H4 (cell line): ENCODE measurements around the gene CD9. TPM values are rescaled to one million over a fixed set of nuclear protein-coding genes. Genes with fewer than 3 reads are reported as not detected.
A peak's percentile ranks its signal among the peaks of the same experiment; 100 is the strongest.
"Not testable (repeated sequence)": the region's sequence is repeated elsewhere in the genome, so short reads cannot be mapped to it uniquely, and the experiment has no call there.

ENCODE experiments used
- DNase-seq: peaks from one replicate; pipeline ENCODE4 v3.0.0-alpha.2; 2015; ENCODE audit warnings: low spot score
- total RNA-seq: library from RNA; depleted of rRNA; stranded (reverse); fragments of >200 nt; shearing (Covaris generic); gene quantifications from 2 replicates; pipeline ENCODE4 v1.2.3, GENCODE V29; 2014; rRNA removed

Gene CD9
- 86.6 and 133 TPM in 2 replicates for total RNA-seq

- DNase-seq = peak; percentile 62
Observed at GRCh38 chr12:6200256-6201212, at the start of gene CD9. TSS of gene CD9 (plus strand) at chr12:6200400. CDS start at chr12:6200500, 100 bp downstream.

GRCh38 chr12:6154730-6155459 lies 45.3 kb upstream of the CD9 start:
- DNase-seq = no peak

- DNase-seq = no peak
Observed at GRCh38 chr12:6157482-6157881, 42.7 kb upstream of the CD9 start.

GRCh38 chr12:6158255-6158654 lies 41.9 kb upstream of the CD9 start:
- DNase-seq = no peak

GRCh38 chr12:6158749-6159148 lies 41.5 kb upstream of the CD9 start:
- DNase-seq = no peak

GRCh38 chr12:6159166-6160011 lies 40.8 kb upstream of the CD9 start:
- DNase-seq = not testable (repeated sequence)

- not testable (repeated sequence) for DNase-seq
Observed at GRCh38 chr12:6160049-6160649, 40.1 kb upstream of the CD9 start.

GRCh38 chr12:6161124-6161882 lies 38.9 kb upstream of the CD9 start:
- no peak for DNase-seq

GRCh38 chr12:6163416-6164060 lies 36.7 kb upstream of the CD9 start:
- DNase-seq = no peak

- DNase-seq = no peak
Observed at GRCh38 chr12:6165395-6165794, 34.8 kb upstream of the CD9 start.

GRCh38 chr12:6166808-6167207 lies 33.4 kb upstream of the CD9 start:
- no peak for DNase-seq

- DNase-seq = peak; percentile 89
Observed at GRCh38 chr12:6167327-6168280, 32.6 kb upstream of the CD9 start.

GRCh38 chr12:6171409-6172015 lies 28.7 kb upstream of the CD9 start:
- DNase-seq = no peak

GRCh38 chr12:6172086-6172485 lies 28.1 kb upstream of the CD9 start:
- no peak for DNase-seq

GRCh38 chr12:6172862-6173261 lies 27.3 kb upstream of the CD9 start:
- no peak for DNase-seq

GRCh38 chr12:6177642-6178358 lies 22.4 kb upstream of the CD9 start:
- no peak for DNase-seq

- DNase-seq = no peak
Observed at GRCh38 chr12:6178981-6179761, 21.0 kb upstream of the CD9 start.
